HG03432 (cell line): Measurements from ENCODE around the gene PDE10A.
A peak's percentile ranks its signal among the peaks of the same experiment; 100 is the strongest.

ENCODE experiments used
- ATAC-seq: cut with Tn5 transposase; IDR thresholded peaks from one replicate; pipeline ENCODE4 v1.9.1; 2021; ENCODE audit warnings: mild to moderate bottlenecking, moderate library complexity; ENCODE audit not compliant: unreplicated experiment

The PDE10A gene

DNA sequence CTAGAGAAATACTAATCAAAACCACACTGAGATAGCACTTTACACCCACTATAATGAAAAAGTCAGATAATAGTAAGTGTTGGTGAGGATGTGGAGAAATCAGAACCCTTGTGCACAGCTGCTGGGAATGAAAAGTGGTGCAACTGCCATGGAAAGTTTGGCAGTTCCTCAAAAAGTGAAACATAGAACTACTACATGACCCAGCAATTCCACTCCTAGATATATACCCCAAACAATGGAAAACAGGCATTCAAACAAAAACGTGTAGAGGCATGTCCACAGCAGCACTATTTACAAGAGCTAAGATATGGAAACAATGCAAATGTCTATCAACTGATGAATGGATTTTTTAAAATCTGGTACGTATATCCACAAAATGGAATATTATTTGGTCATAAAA is 236.1 kb downstream of the PDE10A start:
- no peak for ATAC-seq

DNA sequence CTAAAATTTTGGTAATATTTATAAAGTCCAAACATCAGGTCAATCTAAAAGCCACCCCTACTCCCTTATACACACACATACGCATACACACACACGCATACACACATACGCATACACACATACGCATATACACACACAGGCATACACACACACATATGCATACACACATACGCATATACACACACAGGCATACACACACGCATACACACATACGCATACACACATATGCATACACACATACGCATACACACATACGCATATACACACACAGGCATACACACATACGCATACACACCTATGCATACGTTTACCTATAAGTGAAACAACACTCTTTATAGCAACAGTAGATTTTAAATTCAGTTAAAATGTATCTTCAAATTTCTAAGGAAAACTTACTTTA is 240.8 kb downstream of the PDE10A start:
- ATAC-seq = no peak

DNA sequence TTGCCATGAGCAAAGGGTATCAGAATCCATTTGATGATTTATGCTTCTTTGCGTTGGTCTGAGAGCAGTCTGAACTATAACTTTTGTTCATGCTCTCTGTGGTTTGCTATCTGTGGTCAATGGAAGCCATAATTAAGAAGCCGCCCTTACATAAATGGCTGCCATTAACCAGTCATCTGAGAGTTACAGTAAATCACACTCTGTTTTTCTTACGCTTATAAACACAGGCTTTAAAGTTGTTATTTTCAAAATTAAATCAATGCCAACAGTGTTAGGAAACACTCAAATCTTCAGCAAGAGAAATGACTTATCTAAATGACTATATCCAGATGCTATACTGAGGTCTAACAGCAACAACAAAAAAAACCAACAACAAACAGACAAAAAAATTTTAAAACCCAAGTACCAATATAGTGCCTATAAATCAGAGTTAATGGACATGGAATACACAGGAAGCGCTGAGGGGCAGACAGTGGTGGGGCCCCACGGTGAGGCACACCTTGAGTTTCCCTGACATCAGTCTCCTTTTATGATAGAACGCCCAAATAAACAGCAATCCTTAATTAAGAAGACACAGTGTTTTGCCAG is 245.7 kb downstream of the PDE10A start:
- no peak for ATAC-seq

DNA sequence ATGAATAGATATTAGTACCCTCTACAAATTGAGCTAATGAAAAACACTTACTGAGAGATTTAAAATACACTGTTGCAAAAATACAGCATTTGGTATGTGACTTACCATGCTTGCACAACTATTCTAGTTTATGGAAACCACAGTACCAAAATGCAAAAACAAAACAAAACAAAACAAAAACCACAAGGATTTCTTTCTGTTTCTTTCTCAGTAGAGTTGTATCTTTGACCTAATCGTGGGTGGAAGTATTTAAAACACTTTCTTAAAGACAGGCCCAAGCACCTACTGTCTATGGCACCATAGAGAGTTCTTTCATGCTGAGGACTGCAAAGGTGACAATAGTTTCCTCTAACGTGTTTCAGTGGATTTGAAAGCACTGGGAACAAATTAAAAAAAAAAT is 258.3 kb downstream of the PDE10A start:
- no peak for ATAC-seq

DNA sequence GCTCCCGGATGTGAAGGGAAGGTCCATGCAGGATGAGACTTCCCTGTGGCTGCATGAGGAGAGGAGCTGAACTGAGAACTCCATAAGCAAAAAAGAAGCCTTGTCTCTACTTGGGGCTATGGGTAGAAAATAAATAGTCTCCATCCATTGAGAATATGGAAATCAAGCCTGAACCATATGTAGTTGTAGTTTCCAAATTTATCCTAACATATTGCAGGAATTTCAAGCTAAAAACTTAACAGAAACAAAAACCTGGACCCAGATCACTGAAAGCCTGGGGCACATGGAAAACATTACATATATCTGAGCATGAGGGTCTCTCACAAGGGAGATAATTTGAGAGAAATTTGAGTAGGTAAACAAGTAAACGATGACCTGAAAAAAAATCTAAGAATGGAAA is 258.7 kb downstream of the PDE10A start:
- ATAC-seq = no peak

DNA sequence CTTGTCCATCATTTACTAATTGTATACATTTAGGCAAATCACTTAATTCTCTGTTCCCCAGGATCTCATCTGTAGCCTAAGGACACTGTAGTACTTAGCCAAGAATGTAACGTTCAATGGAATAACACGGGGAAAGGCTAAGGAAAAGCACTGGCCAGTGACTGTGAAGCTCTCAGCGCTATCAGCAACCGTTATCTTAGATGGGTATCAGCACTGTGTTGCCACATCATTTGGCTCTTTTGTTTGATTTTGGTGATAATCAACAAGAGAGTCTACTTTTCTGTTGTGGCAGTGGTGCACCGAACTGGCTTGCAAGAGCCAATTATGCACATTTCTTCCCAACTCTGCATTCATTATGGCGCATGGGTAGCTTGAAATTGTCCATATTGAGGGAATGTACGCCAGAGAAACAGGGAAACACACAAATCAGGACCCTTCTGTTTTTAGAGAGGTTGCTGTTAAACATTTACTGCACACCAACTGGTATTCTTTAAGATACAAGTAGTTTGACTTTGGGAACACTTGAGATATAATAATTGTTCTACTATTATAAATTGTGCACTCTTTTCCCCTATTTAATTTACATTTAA is 259.9 kb downstream of the PDE10A start:
- ATAC-seq = no peak

DNA sequence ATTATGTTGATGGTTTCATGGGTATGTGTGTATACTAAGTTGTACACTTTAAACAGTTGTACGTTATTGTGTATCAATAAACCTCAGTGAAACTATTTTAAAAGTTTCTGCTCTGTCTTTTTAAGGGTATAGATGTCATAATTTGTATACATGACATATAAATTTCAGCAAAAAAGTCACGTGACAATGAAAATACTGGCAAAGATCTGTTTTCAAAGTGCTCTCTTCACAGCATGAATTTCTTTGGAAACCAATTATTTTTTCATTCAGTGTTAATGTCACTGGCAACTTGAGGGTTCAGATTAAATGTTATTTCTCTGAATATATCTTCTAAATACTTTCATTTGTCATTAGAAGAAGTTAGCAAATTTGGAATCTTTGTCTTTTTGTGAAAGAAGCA is 261.9 kb downstream of the PDE10A start:
- no peak for ATAC-seq

DNA sequence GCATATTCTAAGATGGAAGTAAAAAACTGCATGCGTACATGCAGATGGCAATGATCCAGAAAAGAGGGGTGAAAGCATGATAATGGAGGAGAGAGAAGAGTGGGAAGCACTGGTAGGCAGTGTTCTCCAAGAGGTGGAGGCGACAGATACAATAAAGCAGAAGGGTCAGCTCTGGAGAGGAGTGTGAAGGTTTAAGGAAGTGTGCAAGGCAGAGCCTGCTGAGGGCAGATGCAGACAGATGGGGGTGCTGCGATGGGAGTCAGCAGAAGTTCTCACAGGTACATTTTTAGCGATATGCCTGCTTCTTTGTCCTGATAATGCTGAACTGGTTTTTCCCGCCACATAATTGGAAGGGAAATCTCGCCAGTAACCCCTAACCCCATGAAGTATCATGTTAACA is 272.6 kb downstream of the PDE10A start:
- ATAC-seq = no peak

DNA sequence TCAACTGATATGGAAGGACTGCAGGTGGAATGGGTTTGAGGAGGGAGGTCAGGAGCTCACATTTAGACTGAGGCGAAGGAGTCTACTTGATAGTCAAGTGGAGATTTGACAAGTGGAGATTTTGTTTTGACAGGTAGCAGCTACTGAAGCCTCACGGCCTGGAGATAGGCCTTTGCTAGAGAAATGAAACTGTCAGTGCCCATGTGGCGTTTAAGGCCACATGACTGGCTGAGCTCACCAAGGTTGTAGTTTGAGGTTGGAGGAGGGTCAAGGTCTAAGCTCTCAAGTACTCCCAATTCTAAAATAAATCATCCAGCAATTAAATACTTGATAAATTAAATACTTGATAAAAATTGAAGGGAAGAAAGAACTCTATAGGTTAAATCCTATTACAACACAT is 273.5 kb downstream of the PDE10A start:
- ATAC-seq = no peak

DNA sequence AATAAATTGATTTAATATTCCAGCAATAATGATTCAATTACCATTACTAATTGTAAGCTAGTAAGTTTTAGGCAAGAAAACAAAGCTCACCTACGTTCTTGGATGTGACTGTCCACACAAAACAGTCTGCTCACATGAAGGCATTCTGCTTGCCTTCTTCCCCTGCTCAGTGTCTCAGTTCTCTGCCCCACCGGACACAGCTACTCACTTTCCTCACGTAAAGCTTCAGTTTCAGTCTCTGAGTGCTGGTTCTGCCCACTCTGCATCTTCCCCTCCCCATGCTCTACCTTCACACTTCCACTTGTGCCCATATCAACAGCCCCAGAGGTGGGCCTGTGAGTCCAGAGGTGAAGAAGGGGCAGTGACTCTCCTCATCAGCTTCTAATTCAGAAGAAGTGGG is 279.7 kb downstream of the PDE10A start:
- no peak for ATAC-seq

DNA sequence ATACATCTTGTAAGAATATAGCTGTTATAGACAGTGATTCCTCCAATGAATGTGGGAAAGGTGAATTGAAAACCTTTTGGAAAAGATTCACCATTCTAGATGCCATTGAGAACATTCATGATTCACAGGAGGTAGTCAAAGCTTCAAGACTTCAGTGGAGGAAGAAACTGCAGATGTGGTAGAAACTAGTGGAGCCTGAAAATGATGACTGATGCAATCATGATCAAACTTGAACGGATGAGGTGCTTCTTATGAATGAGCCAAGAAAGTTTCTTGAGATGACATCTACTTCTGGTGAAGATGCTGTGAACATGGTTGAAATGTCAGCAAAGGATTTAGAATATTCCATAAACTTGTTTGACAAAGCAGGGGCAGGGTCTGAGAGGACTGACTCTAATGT is 286.9 kb downstream of the PDE10A start:
- no peak for ATAC-seq

DNA sequence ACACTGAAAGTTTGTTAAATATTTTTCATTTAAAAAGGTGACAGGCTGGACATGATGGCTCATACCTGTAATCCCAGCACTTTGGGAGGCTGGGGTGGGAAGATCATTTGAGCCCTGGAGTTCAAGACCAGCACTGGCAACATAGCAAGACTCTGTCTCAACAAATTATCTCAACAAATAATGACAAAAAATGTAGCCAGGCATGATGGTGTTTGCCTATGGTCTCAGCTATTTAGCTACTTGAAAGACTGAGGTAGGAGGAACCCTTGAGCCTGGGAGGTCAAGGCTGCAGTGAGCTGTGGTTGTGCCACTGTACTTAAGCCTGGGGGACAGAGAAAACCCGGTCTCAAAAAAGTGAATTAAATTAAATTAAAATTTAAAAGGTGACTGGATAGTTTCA is 297.7 kb downstream of the PDE10A start:
- no peak for ATAC-seq

DNA sequence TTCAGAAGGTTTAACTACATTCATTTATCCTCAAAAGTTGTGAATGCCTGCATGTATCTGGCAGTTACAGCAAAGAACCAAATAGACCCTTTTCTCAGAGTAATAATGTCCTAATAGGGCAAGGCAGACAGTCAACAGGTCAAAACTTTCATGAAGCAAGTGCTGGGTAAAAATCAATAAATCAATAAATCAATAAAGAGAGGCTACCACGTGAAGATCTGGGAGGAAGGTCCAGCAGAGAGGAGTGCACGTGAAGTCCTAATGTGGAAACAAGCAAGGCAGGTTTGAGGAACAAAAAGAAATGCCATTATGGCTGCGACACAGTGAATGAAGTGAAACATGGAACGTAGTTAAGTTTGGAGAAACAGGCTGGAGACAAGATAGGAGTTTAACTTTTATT is 317.3 kb downstream of the PDE10A start:
- no peak for ATAC-seq

DNA sequence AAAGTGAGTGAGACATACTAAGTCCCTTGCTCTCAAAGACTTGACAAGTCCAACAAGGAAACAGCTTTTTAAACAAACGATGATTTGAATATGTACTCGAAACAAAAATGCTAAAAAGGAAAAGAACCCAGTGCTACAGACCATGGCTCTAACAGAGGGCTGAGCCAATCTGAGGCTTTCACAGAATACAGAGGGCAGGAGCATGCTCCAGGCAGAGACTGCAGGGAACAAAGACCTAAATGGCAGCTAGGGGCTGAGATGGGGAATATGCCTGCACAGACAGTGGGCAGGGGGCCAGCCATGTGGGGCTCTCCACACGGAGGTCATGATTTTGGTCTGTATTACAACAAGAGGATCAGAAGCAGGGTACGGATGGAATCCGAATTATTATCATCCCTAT is 322.5 kb downstream of the PDE10A start:
- ATAC-seq = no peak

DNA sequence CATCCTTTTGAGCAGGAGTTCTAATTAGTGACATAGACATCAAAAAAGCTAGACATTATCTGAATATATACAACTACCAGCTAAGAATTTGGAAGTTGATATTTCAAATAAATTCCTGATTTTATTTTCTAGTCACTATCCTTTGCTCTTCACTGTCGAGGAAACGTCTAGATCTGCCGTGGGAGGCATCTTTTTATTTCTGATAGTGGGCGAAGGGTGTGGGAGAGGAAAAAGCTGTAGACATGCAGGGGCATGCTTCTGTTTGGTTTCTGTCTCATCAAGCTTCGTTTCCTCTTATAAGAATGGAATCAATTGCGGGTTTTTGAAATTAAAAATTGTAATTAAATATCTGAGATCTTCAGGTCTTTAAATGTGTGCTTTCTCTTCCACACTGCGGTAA is 337.4 kb downstream of the PDE10A start:
- ATAC-seq = no peak

DNA sequence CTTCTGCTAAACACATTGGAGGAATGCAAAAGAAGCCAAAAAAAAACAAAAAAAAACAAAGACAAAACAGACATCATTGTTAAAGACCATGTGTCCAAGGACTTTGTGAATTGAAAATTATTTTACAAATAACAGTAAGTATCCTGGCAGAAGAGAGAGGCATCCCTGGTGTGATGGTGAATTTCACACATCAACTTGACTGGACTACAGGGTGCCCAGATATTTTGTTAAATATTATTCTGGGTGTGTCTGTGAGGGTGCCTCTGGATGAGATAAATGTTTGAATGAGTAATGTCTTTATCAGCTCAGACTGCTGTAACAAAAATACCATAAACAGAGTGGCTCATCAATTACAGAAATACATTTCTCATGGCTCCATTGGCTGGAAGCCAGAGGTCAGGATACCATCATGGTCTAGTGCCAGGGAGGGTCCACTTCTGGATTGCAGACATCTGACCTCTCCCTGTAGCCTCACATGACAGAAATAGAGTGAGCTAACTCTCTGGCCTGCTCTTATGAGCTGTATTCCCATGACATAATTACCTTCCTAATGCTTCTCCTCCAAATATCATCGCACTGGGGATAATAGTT is 341.4 kb downstream of the PDE10A start:
- no peak for ATAC-seq

DNA sequence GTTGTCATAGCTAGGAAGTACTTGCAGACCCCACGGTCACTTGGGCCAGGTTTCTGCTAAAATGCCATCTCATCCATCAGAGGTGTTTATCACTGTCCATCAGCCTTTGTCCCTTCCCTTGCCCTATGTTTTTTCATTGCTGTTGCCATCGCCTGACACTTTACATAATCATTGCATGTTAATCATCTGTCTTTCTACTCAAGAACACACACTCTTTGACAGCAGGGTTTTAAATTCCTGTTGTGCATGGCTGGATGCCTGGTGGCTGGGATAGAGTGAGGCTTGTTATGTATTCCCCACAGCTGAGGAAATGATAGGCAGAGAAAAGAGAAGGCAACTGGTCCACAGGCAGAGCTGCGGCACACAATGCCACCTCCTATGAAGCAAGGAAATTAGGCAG is 341.9 kb downstream of the PDE10A start:
- ATAC-seq = no peak

DNA sequence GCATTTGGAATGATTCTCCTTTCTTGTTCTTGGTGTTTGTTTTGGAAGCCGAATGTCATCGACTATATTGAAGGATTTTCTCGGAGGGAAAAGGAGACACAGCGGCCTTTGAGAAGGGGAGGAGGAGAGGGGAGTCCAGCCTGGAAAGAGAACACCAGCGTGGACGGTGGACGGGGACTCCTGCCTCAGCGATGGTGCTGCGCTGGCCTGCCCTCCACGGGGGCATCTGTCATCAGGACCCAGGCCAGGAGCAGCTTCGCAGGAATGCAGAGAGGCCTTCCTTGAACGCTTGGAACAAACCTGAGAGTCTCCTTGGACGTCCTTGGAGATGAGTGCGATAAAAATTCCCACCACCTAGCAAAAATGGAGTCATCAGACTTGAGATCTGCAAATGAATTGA is 345.3 kb downstream of the PDE10A start:
- ATAC-seq = no peak

DNA sequence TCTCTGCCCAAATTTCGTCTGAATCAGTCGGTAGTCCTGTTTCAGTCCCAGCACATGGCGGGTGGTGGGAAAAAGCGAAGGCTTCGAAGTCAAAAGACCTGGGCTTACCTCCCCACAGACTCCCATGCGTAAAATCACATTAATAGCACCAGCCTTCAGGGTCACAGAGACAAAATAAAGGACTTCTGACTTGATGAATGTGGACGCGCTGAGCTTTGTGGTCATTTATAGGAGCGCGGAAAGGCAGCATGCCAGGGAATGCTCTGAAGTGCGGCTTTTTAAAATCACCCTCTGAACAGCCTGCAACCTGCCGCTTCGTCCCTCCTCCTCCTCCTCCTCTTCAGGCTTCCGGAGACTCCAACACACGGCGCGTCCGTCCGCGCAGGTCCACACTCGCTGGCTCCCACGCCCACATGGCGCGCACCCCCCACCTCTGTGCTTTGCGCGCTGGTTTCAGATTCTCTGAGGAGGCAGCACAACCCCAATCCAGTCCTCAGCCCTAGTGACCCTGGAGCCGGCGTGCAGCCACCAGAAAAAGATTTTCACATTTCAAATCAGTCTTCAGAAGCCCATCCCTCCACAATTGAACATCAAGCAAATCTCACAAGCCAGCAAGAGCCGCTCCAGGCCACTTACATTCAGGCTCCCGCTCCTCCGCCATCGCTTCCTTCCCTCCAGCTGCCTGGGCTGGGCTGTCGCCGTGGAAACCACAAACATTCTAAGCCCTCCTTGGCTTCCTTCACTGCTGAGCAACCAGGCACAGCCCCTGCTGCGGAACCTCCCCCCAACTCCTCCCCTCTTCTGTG is 353.9 kb downstream of the PDE10A start, which contains the start of gene C6orf118:
TSS of gene C6orf118 (minus strand) at position 680 of the 806 bp plus-strand sequence. CDS start at position 661, 19 bp downstream.
- peak; percentile 55 for ATAC-seq

DNA sequence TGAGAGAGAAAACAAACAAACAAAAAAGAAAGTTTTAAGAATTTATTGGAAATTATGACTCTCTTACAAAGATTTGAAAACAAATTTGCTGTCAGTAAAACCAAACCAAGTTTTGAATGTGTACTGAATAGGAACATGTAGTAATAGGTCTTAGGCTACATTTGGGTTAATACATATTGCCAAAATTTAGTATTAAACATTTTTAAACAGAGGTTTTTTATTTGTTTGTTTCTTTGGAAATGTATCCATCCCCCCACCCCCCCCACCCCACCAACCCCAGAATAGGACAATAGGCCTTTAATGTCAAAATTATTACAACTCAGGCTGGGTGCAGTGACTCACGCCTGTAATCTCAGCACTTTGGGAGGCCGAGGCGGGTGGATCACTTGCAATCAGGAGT is 356.1 kb downstream of the PDE10A start:
- no peak for ATAC-seq

DNA sequence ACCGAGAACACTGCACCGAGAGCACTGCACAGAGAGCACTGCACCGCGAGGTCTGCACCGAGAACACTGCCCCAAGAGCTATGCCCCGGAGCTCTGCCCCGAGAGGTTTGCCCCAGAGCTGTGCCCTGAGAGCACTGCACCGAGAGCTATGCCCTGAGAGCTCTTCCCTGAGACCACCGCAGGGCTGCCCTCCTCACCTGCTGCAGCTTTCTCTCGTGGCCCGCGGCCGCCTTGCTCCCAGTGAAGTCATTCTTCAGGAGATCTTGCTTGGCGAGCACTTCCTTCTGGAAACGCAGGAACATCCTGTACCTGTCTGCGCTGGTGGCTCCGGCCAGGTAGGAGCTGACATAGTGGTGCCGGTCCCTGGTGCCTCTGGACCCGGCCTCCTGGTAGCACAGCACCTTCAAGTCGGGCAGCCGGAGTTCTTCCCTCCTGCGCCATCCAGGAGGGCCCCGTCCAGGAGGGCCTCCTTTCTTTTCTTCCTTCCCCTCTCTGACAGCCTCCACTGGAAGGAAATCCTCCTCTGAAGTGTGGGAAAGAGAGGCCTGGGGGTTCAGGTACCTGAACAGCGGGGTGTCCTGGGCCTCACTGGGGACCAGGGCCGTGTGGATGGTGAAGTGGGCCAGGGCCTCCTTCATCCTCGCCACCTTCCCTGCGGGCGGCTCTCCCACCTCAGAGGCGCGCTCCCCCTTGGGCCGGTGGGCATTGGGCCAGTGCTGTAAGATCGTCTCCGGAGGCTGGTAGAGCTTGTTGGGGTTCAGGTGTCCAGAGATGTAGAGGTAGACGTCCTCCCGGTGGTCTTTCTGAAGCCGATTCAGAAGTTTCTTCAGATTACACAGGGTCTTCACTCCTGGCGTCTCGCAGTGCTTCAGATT is 361.4 kb downstream of the PDE10A start:
- ATAC-seq = no peak
